Breast epithelium (tissue), 3 donors: ENCODE results near the gene SLC30A3.

Source experiments
- POLR2A ChIP-seq: fragments of 450-650 bp; IDR thresholded peaks from one replicate; pipeline ENCODE4 v1.6.1; 2016; ENCODE audit warnings: antibody characterized with exemption, mild to moderate bottlenecking, moderate library complexity
- POLR2AphosphoS5 ChIP-seq, 3 donors: sonication (generic); formaldehyde crosslinking; IDR thresholded peaks; one replicate each; pipeline ENCODE4 v1.6.1; 2017; ENCODE audit warnings: antibody characterized with exemption in 3 of 3

- TF ChIP-seq POLR2A = no peak
- TF ChIP-seq POLR2AphosphoS5 (IDR thresholded peaks at IDR 0.05) = no peak
Observed at GRCh38 chr2:27240406-27240805, 22.4 kb downstream of the SLC30A3 start.
